ENCODE results near the gene SPPL2B. TPM values are rescaled to one million over a fixed set of nuclear protein-coding genes. Genes with fewer than 3 reads are reported as not detected.

Gene SPPL2B
- total RNA-seq, 2 experiments from 2014 or later: 106 to 111 TPM

GRCh38 chr19:2286402-2287140 lies 41.9 kb upstream of the SPPL2B start:
- Histone ChIP-seq H3K9me3 (ENCODE audit: control insufficient read depth in 1 of 2, insufficient read depth in 1 of 2, low read length in 2 of 2) (no peaks in the 10 kb centered on the region), H3K4me1 (ENCODE audit: insufficient read depth, low read length) (peaks cover 51% of the 10 kb centered on the region), H3K36me3 (ENCODE audit: insufficient read depth, low read length) (no peaks in the 10 kb centered on the region), H3K4me3 (ENCODE audit: low read length) (no peak overlapping the region), H3K27me3 (ENCODE audit: control insufficient read depth in 1 of 2, insufficient read depth in 2 of 2, low read length in 2 of 2) (no peaks in the 10 kb centered on the region), H3K27ac (ENCODE audit: low read depth in 1 of 2, low read length in 2 of 2) (no peak overlapping the region)
- H3K27me3 Mint-ChIP-seq: no peaks in the 10 kb centered on the region
- no peak overlapping the region for H3K4me3 Mint-ChIP-seq
- ChIA-PET CTCF (interaction anchor here (1.4 kb wide), 1 partner anchor 11 kb away, joined by 3 read pairs; no protein-coding TSS in a partner anchor), POLR2A (interaction anchor here (0.6 to 1.5 kb wide), 2 partner anchors 9 to 14 kb away, joined by 3 to 6 read pairs; no protein-coding TSS in a partner anchor)
- ATAC-seq (ENCODE audit: poor library complexity) (no peak), DNase-seq (no peak)
- H3K9me3 Mint-ChIP-seq: no peaks in the 10 kb centered on the region
- intact Hi-C loops (cut with DNase I, micrococcal nuclease): loop anchor here in 1 of 2 experiments (5.0 kb wide), 1 partner anchor 41 kb away; the partner anchor contains the start of genes LSM7 and SPPL2B
- H3K4me1 Mint-ChIP-seq (ENCODE audit: low read depth): peaks cover 33% of the 10 kb centered on the region
- H3K27ac Mint-ChIP-seq: no peak overlapping the region
- no peak for TF ChIP-seq CTCF (IDR thresholded peaks at IDR 0.05)
- H3K36me3 Mint-ChIP-seq (ENCODE audit: low read depth): peaks cover 6% of the 10 kb centered on the region

- no peak overlapping the region for H3K27ac ChIP-seq (ENCODE audit: low read depth in 1 of 2, low read length in 2 of 2)
- Mint-ChIP-seq H3K4me3 (peak overlapping the region; percentile 67), H3K4me1 (ENCODE audit: low read depth) (peaks cover 24% of the 10 kb centered on the region), H3K27me3 (no peaks in the 10 kb centered on the region), H3K36me3 (ENCODE audit: low read depth) (peaks cover 12% of the 10 kb centered on the region), H3K27ac (peak overlapping the region; percentile 83), H3K9me3 (no peaks in the 10 kb centered on the region)
- no peak overlapping the region for H3K4me3 ChIP-seq (ENCODE audit: low read length)
- no peak for ATAC-seq (ENCODE audit: poor library complexity)
- H3K9me3 ChIP-seq (ENCODE audit: control insufficient read depth in 1 of 2, insufficient read depth in 1 of 2, low read length in 2 of 2): no peaks in the 10 kb centered on the region
- intact Hi-C loops (cut with DNase I, micrococcal nuclease): loop anchor here in 1 of 2 experiments (5.0 kb wide), 1 partner anchor 40 kb away; the partner anchor contains the start of genes LSM7 and SPPL2B
- POLR2A ChIA-PET: interaction anchor here (0.9 to 1.5 kb wide), 7 partner anchors 10 to 191 kb away, joined by 3 to 6 read pairs (median 4); partner anchors contain the start of genes LINGO3, LSM7, PLEKHJ1 and SPPL2B
- CTCF ChIA-PET: no interaction called here
- no peaks in the 10 kb centered on the region for H3K36me3 ChIP-seq (ENCODE audit: insufficient read depth, low read length)
- DNase-seq: peak in 1 of 14 experiments; percentile 20
- peaks cover 46% of the 10 kb centered on the region for H3K4me1 ChIP-seq (ENCODE audit: insufficient read depth, low read length)
- no peaks in the 10 kb centered on the region for H3K27me3 ChIP-seq (ENCODE audit: control insufficient read depth in 1 of 2, insufficient read depth in 2 of 2, low read length in 2 of 2)
- TF ChIP-seq CTCF (IDR thresholded peaks at IDR 0.05): no peak
Observed at GRCh38 chr19:2287585-2288337, 40.7 kb upstream of the SPPL2B start.

- H3K27ac Mint-ChIP-seq: peak overlapping the region; percentile 83
- peaks cover 20% of the 10 kb centered on the region for H3K4me1 Mint-ChIP-seq (ENCODE audit: low read depth)
- TF ChIP-seq CTCF (IDR thresholded peaks at IDR 0.05): no peak
- ATAC-seq (ENCODE audit: poor library complexity) (no peak), DNase-seq (peak in 1 of 14 experiments; percentile 41)
- no peaks in the 10 kb centered on the region for H3K9me3 Mint-ChIP-seq
- Histone ChIP-seq H3K36me3 (ENCODE audit: insufficient read depth, low read length) (no peaks in the 10 kb centered on the region), H3K27me3 (ENCODE audit: control insufficient read depth in 1 of 2, insufficient read depth in 2 of 2, low read length in 2 of 2) (no peaks in the 10 kb centered on the region), H3K4me1 (ENCODE audit: insufficient read depth, low read length) (peaks cover 42% of the 10 kb centered on the region), H3K4me3 (ENCODE audit: low read length) (no peak overlapping the region), H3K27ac (ENCODE audit: low read depth in 1 of 2, low read length in 2 of 2) (no peak overlapping the region), H3K9me3 (ENCODE audit: control insufficient read depth in 1 of 2, insufficient read depth in 1 of 2, low read length in 2 of 2) (no peaks in the 10 kb centered on the region)
- H3K36me3 Mint-ChIP-seq (ENCODE audit: low read depth): peaks cover 16% of the 10 kb centered on the region
- CTCF ChIA-PET: interaction anchor here (1.0 to 1.1 kb wide), 2 partner anchors 14 to 26 kb away, joined by 3 to 5 read pairs; no protein-coding TSS in a partner anchor
- peak overlapping the region; percentile 67 for H3K4me3 Mint-ChIP-seq
- intact Hi-C loops (cut with DNase I, micrococcal nuclease): loop anchor here in 1 of 2 experiments (5.0 kb wide), 1 partner anchor 39 kb away; the partner anchor contains the start of genes LSM7 and SPPL2B
- POLR2A ChIA-PET: interaction anchor here (0.9 to 1.9 kb wide), 11 partner anchors 8 to 1036 kb away, joined by 3 to 23 read pairs (median 5); partner anchors contain the start of genes LSM7, PLEKHJ1 and SPPL2B
- no peaks in the 10 kb centered on the region for H3K27me3 Mint-ChIP-seq
Observed at GRCh38 chr19:2288338-2288817, 40.1 kb upstream of the SPPL2B start.
